SKM-1 treated with dmso at 0.1 percent for 144 hours (cell line): ENCODE results near the gene CD82.

ENCODE experiments used
- DNase-seq: peaks from one replicate; lab custom pipeline; 2025; ENCODE audit not compliant: unreplicated experiment; lab: John Stamatoyannopoulos, UW

Gene CD82

GRCh38 chr11:44565211-44565952 is at the start of gene CD82:
Gene CD82 (plus strand): TSS chr11:44565663. CDS start chr11:44594663, 29,000 bp downstream.
- DNase-seq: peak; percentile 98

DNA sequence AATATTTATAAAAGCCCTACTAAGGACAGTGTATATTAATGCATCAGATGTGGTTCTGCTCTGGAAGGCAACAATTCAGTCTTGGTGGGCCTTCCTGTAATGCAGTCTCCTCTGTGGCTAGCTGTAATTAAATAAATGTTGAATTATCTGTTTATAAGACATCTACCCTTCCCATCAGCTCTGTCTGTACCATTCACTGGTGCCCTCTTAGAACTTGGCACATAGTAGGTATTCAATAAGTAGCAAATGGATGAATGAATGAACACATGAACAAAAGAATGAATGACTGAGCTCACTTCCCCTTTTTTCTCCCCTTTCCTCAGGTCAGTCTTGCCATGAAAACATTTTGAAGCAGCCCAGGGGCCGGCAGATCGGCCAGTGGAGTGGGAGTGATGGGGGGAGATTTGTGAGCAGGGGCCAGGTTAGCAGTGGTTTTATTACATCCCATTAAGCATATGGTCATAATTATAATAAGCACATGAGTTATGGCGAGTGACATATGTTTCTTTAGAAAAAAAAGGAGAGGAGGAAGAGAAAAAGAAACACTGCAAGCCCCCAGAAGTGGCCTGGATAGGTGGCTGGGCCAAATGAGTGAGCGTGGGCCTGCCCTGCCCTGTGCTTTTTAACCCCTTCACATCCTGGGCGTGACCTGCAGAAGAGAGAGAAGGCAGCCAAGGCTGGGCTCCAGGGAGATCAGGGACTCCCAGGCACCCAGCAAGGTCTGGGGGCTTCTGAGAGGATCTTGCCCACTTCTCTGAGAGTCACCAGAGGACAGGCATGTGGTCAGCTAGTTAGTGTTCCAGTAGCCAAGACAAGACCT is 48.6 kb upstream of the CD82 start:
- DNase-seq: no peak

GRCh38 chr11:44517541-44517940 is 47.9 kb upstream of the CD82 start:
- DNase-seq: no peak

DNA sequence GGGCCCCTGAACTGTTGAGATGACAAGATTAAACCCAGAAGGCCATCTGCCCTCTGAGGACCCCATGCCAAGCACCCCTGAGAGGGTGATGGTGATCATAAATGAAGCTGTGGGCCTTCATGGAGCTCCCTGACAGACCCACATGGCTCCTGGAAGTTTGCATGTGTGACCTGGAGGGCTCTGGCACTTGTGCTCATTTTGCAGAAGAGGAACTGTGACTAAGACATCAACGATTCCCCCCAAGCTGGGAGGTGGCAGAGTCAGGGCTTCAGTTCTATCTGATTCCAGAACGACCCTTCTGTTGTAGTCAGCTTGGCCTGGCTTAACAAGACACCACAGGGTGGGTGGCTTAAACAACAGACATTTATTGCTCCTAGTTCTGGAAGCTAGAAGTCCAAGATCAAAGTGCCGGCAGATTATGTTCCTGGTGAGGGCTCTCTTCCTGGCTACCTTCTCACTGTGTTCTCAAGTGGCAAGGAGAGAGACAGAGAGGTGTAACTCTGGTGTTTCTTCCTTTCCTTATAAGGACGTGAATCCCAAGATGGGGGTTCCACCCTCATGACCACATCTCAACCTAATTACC is 46.4 kb upstream of the CD82 start:
- no peak for DNase-seq

- DNase-seq: no peak
These were observed 45.3 kb upstream of the CD82 start for GRCh38 chr11:44519989-44520737.

DNA sequence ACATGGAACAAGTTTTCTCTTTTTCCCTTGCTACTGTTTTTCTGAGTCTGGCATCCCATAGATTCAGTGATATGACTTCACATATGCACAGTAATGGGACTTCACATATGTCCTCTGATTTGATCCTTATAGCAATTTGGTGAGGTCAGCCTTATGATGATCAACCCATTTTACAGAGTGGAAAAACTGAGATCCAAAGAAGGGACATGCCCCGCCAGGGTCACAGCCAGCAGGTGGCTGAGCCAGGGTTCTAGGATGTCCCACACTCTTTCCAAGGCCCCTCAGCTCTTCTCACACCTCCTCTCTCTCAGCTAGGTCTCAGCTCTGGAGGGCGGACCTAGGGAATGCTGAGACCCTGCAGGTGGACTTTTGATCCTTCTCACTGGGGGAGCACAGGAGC is 44.3 kb upstream of the CD82 start:
- no peak for DNase-seq

DNA sequence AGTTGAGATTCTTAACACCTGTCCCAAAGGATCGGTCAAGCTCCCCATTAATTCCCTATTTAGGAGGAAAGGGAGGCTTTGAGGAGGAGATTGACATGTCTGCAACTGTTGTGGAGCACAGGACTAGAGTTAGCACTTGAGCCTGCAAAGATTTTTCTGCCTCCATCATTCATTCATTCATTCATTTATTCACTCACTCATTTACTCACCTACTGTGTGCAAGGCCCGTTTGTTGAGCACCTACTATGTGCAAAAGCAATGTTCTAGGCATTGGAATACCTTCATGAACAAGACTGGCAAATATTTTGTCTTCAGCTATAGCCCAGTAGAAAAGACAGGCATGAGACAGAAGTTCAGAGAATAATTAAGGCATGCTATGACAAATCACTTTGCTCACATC is 43.2 kb upstream of the CD82 start:
- DNase-seq: no peak

GRCh38 chr11:44524346-44524745 is 41.1 kb upstream of the CD82 start:
- DNase-seq: no peak

GRCh38 chr11:44524751-44525201 is 40.7 kb upstream of the CD82 start:
- DNase-seq: no peak

GRCh38 chr11:44525473-44526252 is 39.8 kb upstream of the CD82 start:
- DNase-seq: no peak

GRCh38 chr11:44526438-44526837 is 39.0 kb upstream of the CD82 start:
- no peak for DNase-seq

DNA sequence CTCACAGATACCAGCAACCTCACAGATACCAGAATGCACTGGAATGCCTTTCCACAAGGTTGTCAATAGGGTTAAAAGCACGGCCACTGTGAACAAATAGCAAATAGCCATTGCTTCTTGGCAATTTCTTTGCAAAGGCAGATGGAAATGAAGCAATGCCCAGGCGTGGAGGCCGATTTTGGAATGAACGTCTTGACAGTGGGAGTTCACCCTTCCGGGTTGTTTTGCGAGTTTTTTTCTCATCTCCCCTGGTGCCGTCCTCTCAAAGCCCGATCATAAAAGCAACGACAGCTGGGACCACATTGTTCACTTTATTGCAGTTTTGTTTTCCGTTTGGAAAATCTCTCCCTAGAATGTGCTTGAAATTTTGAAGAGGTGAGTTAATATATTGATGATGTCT is 38.0 kb upstream of the CD82 start:
- DNase-seq: no peak

DNA sequence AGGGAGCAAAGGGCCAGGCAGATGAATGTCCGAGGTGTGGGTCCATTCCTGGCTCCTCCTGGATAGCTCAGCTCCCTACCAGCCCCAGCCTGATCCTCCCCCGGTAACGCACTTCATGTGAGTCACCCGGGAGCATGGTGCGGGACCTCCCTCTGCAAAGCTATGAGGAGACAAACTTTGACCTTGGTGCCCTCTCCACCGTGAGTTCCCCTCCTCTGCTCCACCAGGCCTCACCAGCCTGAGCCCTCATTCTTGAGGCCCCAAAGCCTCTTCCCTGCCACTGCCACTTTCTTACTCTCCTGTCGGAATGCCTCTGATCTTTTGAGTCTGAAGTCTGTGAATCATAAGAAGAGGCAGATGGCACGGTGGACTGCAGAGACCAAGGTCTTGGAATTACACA is 37.4 kb upstream of the CD82 start:
- no peak for DNase-seq

GRCh38 chr11:44528581-44528980 is 36.9 kb upstream of the CD82 start:
- no peak for DNase-seq

DNA sequence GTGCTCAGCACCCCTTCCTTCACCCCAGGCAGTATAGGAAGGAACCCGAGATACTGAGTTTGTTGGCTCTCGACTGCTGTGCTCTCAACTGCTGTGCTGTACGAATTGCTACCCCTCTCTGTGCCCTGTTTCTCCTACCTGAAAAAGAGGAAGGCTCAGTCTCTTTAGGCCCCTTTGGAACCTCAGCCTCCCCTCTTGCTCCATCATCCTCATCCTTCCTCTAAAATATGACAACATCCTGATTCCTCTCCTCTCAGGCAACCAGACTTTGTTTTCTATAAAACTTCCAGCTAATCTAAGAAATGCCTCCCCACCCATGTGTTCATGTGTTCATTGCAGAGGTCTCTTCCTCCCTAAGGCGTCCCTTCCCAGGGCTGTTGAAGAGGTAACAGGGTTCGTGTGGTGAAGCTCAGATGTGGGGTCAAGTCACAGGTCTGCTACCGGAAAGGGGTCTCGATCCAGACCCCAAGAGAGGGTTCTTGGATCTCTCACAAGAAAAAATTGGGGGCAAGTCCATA is 35.5 kb upstream of the CD82 start:
- DNase-seq: peak; percentile 81

GRCh38 chr11:44530413-44531115 is 34.9 kb upstream of the CD82 start:
- peak; percentile 8 for DNase-seq

- DNase-seq: no peak
These were observed 34.4 kb upstream of the CD82 start for GRCh38 chr11:44531116-44531504.

DNA sequence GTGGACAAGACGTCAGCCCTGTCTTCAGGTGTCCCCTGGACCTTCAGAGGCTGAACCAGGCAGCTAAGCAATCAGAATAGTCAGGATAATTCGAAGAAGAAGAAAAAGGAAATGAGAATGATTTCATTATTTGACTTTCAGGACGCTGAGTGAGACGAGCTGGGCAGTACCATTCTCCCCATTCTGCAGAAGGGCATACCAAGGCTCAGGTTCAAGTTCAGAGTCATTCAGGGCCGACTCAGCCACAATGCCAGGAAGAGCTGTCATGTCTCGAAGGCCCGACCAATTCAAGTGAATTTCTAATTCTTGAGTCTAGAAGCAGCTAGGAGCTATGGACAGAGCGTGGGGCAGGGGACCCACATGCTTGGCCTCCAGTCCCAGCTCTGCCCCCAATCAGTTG is 33.8 kb upstream of the CD82 start:
- DNase-seq: no peak

DNA sequence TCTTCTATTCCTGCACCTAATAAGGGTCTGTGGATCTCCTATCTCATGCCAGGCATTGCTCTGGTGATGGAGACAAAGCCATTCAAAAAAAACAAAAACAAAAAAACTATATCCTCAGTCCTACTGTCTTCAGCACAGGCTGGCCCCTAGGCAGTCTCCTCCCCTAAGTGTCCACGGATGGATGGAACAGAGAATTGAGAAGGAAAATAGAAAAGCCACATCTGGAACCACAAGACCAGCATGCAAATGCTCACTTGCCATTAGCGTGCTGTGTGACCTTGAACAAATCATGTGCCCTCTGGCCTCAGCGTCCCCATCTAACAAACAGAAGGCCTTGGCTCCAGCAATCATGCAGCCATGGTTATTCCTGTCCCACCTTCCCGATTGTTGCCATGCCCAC is 32.7 kb upstream of the CD82 start:
- DNase-seq: no peak
